Calu3 (cell line): ENCODE results near the gene SRCIN1. TPM values are rescaled to one million over a fixed set of nuclear protein-coding genes. Genes with fewer than 3 reads are reported as not detected.

Experiments used
- BruUV-seq: library from RNA; stranded (reverse); fragments of 400-500 nt; replicated peaks from 2 replicates; lab custom pipeline; 2021; lab: Mats Ljungman, UMichigan
- CTCF ChIA-PET: fragments of 300-600 bp; sonication (Branson Sonifier 250); formaldehyde crosslinking; loops from one replicate; lab custom pipeline; 2022; ENCODE audit warnings: antibody characterized with exemption; lab: Charles Lee
- DNase-seq: peaks from one replicate; pipeline ENCODE4 v3.0.0; 2022
- H3K27ac Mint-ChIP-seq: one replicate; pipeline ENCODE4 v1.8.0; 2022; ENCODE audit warnings: mixed read lengths; ENCODE audit not compliant: unreplicated experiment
- H3K27me3 Mint-ChIP-seq: one replicate; pipeline ENCODE4 v1.8.0; 2022; ENCODE audit warnings: mixed read lengths; ENCODE audit not compliant: unreplicated experiment
- H3K36me3 Mint-ChIP-seq: one replicate; pipeline ENCODE4 v1.8.0; 2022; ENCODE audit warnings: mild to moderate bottlenecking, moderate library complexity, mixed read lengths; ENCODE audit not compliant: insufficient read depth, unreplicated experiment
- H3K4me1 Mint-ChIP-seq: one replicate; pipeline ENCODE4 v1.8.0; 2022; ENCODE audit warnings: mild to moderate bottlenecking, low read depth, mixed read lengths; ENCODE audit not compliant: unreplicated experiment
- H3K4me3 Mint-ChIP-seq: one replicate; pipeline ENCODE4 v1.8.0; 2022; ENCODE audit warnings: mild to moderate bottlenecking, low read depth, moderate library complexity, mixed read lengths; ENCODE audit not compliant: unreplicated experiment
- H3K9me3 Mint-ChIP-seq: one replicate; pipeline ENCODE4 v1.8.0; 2022; ENCODE audit warnings: low read depth, mixed read lengths; ENCODE audit not compliant: unreplicated experiment
- CTCF ChIP-seq: fragments of 200-600 bp; IDR thresholded peaks from one replicate; pipeline ENCODE4 v1.8.0; 2022; ENCODE audit warnings: antibody characterized with exemption; ENCODE audit not compliant: unreplicated experiment
- intact Hi-C: fragments of 100-400 bp; cut with micrococcal nuclease; formaldehyde crosslinking; loops from one replicate; pipeline ENCODE4 v1.10.0; 2022; ENCODE audit not compliant: unreplicated experiment
- total RNA-seq: library from RNA; stranded (reverse); gene quantifications from 2 replicates; pipeline ENCODE4 v1.2.3, GENCODE V29; 2022

Gene SRCIN1
- total RNA-seq, 1 experiment from 2014 or later = 46.7 TPM

GRCh38 chr17:38621538-38621937 is 15.8 kb upstream of the SRCIN1 start:
- CTCF ChIA-PET = no interaction called here

GRCh38 chr17:38620551-38621277 is 15.0 kb upstream of the SRCIN1 start:
- no peaks in the 10 kb centered on the region for H3K9me3 Mint-ChIP-seq
- no TSS peak for BruUV-seq
- DNase-seq = no peak
- no peaks in the 10 kb centered on the region for H3K4me1 Mint-ChIP-seq
- no peak overlapping the region for H3K27ac Mint-ChIP-seq
- no peak for TF ChIP-seq CTCF
- H3K36me3 Mint-ChIP-seq = no peaks in the 10 kb centered on the region
- CTCF ChIA-PET = interaction anchor here (0.8 to 1.3 kb wide), 3 partner anchors 12 to 42 kb away, joined by 3 to 5 read pairs (median 5); no protein-coding TSS in a partner anchor
- H3K4me3 Mint-ChIP-seq = no peak overlapping the region
- H3K27me3 Mint-ChIP-seq = peaks cover 81% of the 10 kb centered on the region
- intact Hi-C loops = no loop called here

More at GRCh38 chr17:38621538-38621937, 15.8 kb upstream of the SRCIN1 start:
- H3K27me3 Mint-ChIP-seq = peaks cover 78% of the 10 kb centered on the region
- no peak for TF ChIP-seq CTCF
- H3K27ac Mint-ChIP-seq = no peak overlapping the region
- intact Hi-C loops = no loop called here
- no peak overlapping the region for H3K4me3 Mint-ChIP-seq
- DNase-seq = no peak
- H3K36me3 Mint-ChIP-seq = no peaks in the 10 kb centered on the region
- H3K4me1 Mint-ChIP-seq = no peaks in the 10 kb centered on the region
- no TSS peak for BruUV-seq
- no peaks in the 10 kb centered on the region for H3K9me3 Mint-ChIP-seq

GRCh38 chr17:38619937-38620550 is 14.3 kb upstream of the SRCIN1 start:
- H3K27me3 Mint-ChIP-seq = peaks cover 74% of the 10 kb centered on the region
- no peak overlapping the region for H3K4me3 Mint-ChIP-seq
- intact Hi-C loops = loop anchor here (5.0 kb wide), 1 partner anchor 537 kb away; no protein-coding TSS in a partner anchor
- H3K4me1 Mint-ChIP-seq = no peaks in the 10 kb centered on the region
- no peaks in the 10 kb centered on the region for H3K36me3 Mint-ChIP-seq
- H3K9me3 Mint-ChIP-seq = no peaks in the 10 kb centered on the region
- TF ChIP-seq CTCF = no peak
- no peak for DNase-seq
- CTCF ChIA-PET = interaction anchor here (0.8 to 1.3 kb wide), 3 partner anchors 12 to 43 kb away, joined by 3 to 5 read pairs (median 5); no protein-coding TSS in a partner anchor
- no peak overlapping the region for H3K27ac Mint-ChIP-seq
- BruUV-seq = no TSS peak

- Mint-ChIP-seq H3K9me3 (no peaks in the 10 kb centered on the region), H3K4me1 (peaks cover 3% of the 10 kb centered on the region), H3K36me3 (no peaks in the 10 kb centered on the region), H3K27ac (no peak overlapping the region), H3K4me3 (no peak overlapping the region), H3K27me3 (peaks cover 70% of the 10 kb centered on the region)
- TF ChIP-seq CTCF = no peak
- intact Hi-C loops = loop anchor here (5.0 kb wide), 1 partner anchor 538 kb away; no protein-coding TSS in a partner anchor
- CTCF ChIA-PET = interaction anchor here (0.8 to 2.7 kb wide), 4 partner anchors 11 to 44 kb away, joined by 5 to 8 read pairs (median 6); no protein-coding TSS in a partner anchor
- no TSS peak for BruUV-seq
- DNase-seq = no peak
Measured at GRCh38 chr17:38619451-38619795, 13.7 kb upstream of the SRCIN1 start.
